GM23338 (cell line): Measurements from ENCODE around the gene ARHGEF37. TPM values are rescaled to one million over a fixed set of nuclear protein-coding genes. Genes with fewer than 3 reads are reported as not detected.

Experiments
- ATAC-seq: fragments of 200-7000 bp; cut with Tn5 transposase; 3 replicates; pipeline ENCODE4 v1.9.1; 2020
- DNase-seq: peaks from one replicate; pipeline ENCODE4 v3.0.0-alpha.2; 2015; ENCODE audit warnings: low spot score
- H2AFZ ChIP-seq: fragments of 200-600 bp; sonication (generic); 2 replicates; pipeline ENCODE4 v1.8.0; 2016; ENCODE audit warnings: antibody characterized with exemption, mild to moderate bottlenecking, moderate library complexity
- H3F3A ChIP-seq: fragments of 200-600 bp; sonication (generic); replicated peaks from 2 replicates; pipeline ENCODE4 v1.8.0; 2017; ENCODE audit warnings: antibody characterized with exemption, mixed run types, low read depth
- H3K27ac ChIP-seq: fragments of 200-600 bp; sonication (generic); 2 replicates; pipeline ENCODE4 v1.6.1; 2016; ENCODE audit warnings: low read depth
- H3K27me3 ChIP-seq: fragments of 200-600 bp; sonication (generic); 2 replicates; pipeline ENCODE4 v1.8.0; 2016; ENCODE audit warnings: mild to moderate bottlenecking, mixed run types, moderate library complexity; ENCODE audit not compliant: insufficient read depth
- H3K36me3 ChIP-seq: fragments of 200-600 bp; sonication (generic); 2 replicates; pipeline ENCODE4 v1.8.0; 2016; ENCODE audit warnings: mild to moderate bottlenecking; ENCODE audit not compliant: insufficient read depth
- H3K4me1 ChIP-seq: fragments of 200-600 bp; sonication (generic); 2 replicates; pipeline ENCODE4 v1.8.0; 2016; ENCODE audit warnings: mild to moderate bottlenecking, moderate library complexity; ENCODE audit not compliant: insufficient read depth
- H3K4me2 ChIP-seq: fragments of 200-600 bp; sonication (generic); 2 replicates; pipeline ENCODE4 v1.7.1; 2017; ENCODE audit warnings: mixed run types
- H3K4me3 ChIP-seq: fragments of 200-600 bp; sonication (generic); 2 replicates; pipeline ENCODE4 v1.6.1; 2016; ENCODE audit warnings: mixed run types
- H3K79me2 ChIP-seq: fragments of 200-600 bp; sonication (generic); replicated peaks from 2 replicates; pipeline ENCODE4 v1.8.0; 2017; ENCODE audit warnings: mild to moderate bottlenecking; ENCODE audit not compliant: insufficient read depth
- H3K9me2 ChIP-seq: fragments of 200-600 bp; sonication (generic); 2 replicates; pipeline ENCODE4 v1.8.0; 2017; ENCODE audit not compliant: insufficient read depth
- H4K20me1 ChIP-seq: fragments of 200-600 bp; sonication (generic); replicated peaks from 2 replicates; pipeline ENCODE4 v1.8.0; 2017; ENCODE audit warnings: mild to moderate bottlenecking; ENCODE audit not compliant: insufficient read depth
- H3K27ac Mint-ChIP-seq: 2 replicates; pipeline ENCODE4 v1.8.0; 2020; ENCODE audit warnings: inconsistent platforms, mild to moderate bottlenecking, moderate library complexity, mixed read lengths
- H3K27me3 Mint-ChIP-seq: 3 replicates; pipeline ENCODE4 v1.8.0; 2022; ENCODE audit warnings: low read depth, mild to moderate bottlenecking, moderate library complexity, mixed read lengths, inconsistent platforms; ENCODE audit not compliant: insufficient read depth, poor library complexity
- H3K36me3 Mint-ChIP-seq: 3 replicates; pipeline ENCODE4 v1.8.0; 2021; ENCODE audit warnings: low read depth, mild to moderate bottlenecking, inconsistent platforms, moderate library complexity, mixed read lengths
- H3K4me1 Mint-ChIP-seq: 3 replicates; pipeline ENCODE4 v1.8.0; 2020; ENCODE audit warnings: mild to moderate bottlenecking, inconsistent platforms, mixed read lengths
- H3K4me3 Mint-ChIP-seq: 3 replicates; pipeline ENCODE4 v1.8.0; 2021; ENCODE audit warnings: moderate library complexity, mild to moderate bottlenecking, inconsistent platforms, mixed read lengths
- H3K9me3 Mint-ChIP-seq: 3 replicates; pipeline ENCODE4 v1.8.0; 2020; ENCODE audit warnings: moderate library complexity, mild to moderate bottlenecking, inconsistent platforms, mixed read lengths
- CREB1 ChIP-seq: fragments of 250-450 bp; sonication (Bioruptor Pico); IDR thresholded peaks from 2 replicates; pipeline ENCODE4 v1.5.0; 2020; ENCODE audit warnings: low read depth, mild to moderate bottlenecking, moderate library complexity
- ETS1 ChIP-seq: IDR thresholded peaks from 2 replicates; pipeline ENCODE4 v1.6.1; 2016; ENCODE audit warnings: antibody characterized with exemption
- EZH2 ChIP-seq: fragments of 200-600 bp; sonication (generic); IDR thresholded peaks from one replicate; pipeline ENCODE4 v1.8.0; 2017; ENCODE audit warnings: antibody characterized with exemption, mild to moderate bottlenecking, low read depth; ENCODE audit not compliant: unreplicated experiment
- NANOG ChIP-seq: IDR thresholded peaks from 2 replicates; pipeline ENCODE4 v1.6.1; 2016; ENCODE audit warnings: antibody characterized with exemption, borderline replicate concordance
- POLR2AphosphoS5 ChIP-seq: IDR thresholded peaks from 2 replicates; pipeline ENCODE4 v1.6.1; 2016; ENCODE audit warnings: antibody characterized with exemption, low read depth
- REST ChIP-seq: IDR thresholded peaks from one replicate; pipeline ENCODE4 v1.6.1; 2018; ENCODE audit warnings: antibody characterized with exemption; ENCODE audit not compliant: unreplicated experiment
- STAT1 ChIP-seq: IDR thresholded peaks from one replicate; pipeline ENCODE4 v1.6.1; 2016; ENCODE audit warnings: antibody characterized with exemption; ENCODE audit not compliant: unreplicated experiment
- ZNF114 ChIP-seq: fragments of 250-450 bp; sonication (Bioruptor Pico); IDR thresholded peaks from 2 replicates; pipeline ENCODE4 v1.5.0; 2020; ENCODE audit warnings: mild to moderate bottlenecking, moderate library complexity
- ZNF331 ChIP-seq: fragments of 250-450 bp; sonication (Bioruptor Pico); IDR thresholded peaks from 2 replicates; pipeline ENCODE4 v1.5.0; 2020; ENCODE audit warnings: low read depth, mild to moderate bottlenecking, moderate library complexity
- ZNF462 ChIP-seq: fragments of 250-450 bp; sonication (Bioruptor Pico); IDR thresholded peaks from 2 replicates; pipeline ENCODE4 v1.5.0; 2020; ENCODE audit warnings: mild to moderate bottlenecking, moderate library complexity
- polyA plus RNA-seq: library from polyadenylated mRNA; unstranded; fragments of >200 nt; fragmentation: Nextera tagmentation; extraction: Ambion mirVana; gene quantifications from 2 replicates; pipeline ENCODE4 v1.2.1, GENCODE V29; 2016
- total RNA-seq: library from RNA; depleted of rRNA; stranded (reverse); fragments of >200 nt; shearing (Covaris generic); gene quantifications from 2 replicates; pipeline ENCODE4 v1.2.3, GENCODE V29; 2014

The ARHGEF37 gene
- total and polyA plus RNA-seq, 2 experiments from 2014 or later: 0.14 to 0.79 TPM

- H3K27ac ChIP-seq: no peak overlapping the region
- peaks cover 30% of the 10 kb centered on the region for H3K27me3 ChIP-seq
- peaks cover 8% of the 10 kb centered on the region for H3K4me1 ChIP-seq
- no peaks in the 10 kb centered on the region for H3K9me2 ChIP-seq
- H3K4me3 ChIP-seq: peak overlapping the region; percentile 68
- Mint-ChIP-seq H3K27ac (no peak overlapping the region), H3K4me3 (peak overlapping the region; percentile 73), H3K27me3 (peaks cover 21% of the 10 kb centered on the region), H3K9me3 (no peaks in the 10 kb centered on the region), H3K4me1 (peaks cover 9% of the 10 kb centered on the region), H3K36me3 (no peaks in the 10 kb centered on the region)
- ATAC-seq (peak; percentile 47), DNase-seq (no peak)
- H4K20me1 ChIP-seq: no peaks in the 10 kb centered on the region
- TF ChIP-seq EZH2 (peak; percentile 56), CREB1 (no peak)
- peak overlapping the region; percentile 100 for H2AFZ ChIP-seq
- no peaks in the 10 kb centered on the region for H3K36me3 ChIP-seq
- peak overlapping the region; percentile 78 for H3K4me2 ChIP-seq
- no peaks in the 10 kb centered on the region for H3K79me2 ChIP-seq
- H3F3A ChIP-seq: peaks cover 6% of the 10 kb centered on the region
Measured at GRCh38 chr5:149580808-149581191, 498 bp upstream of the ARHGEF37 start.

- Histone ChIP-seq H3K4me3 (peak overlapping the region; percentile 68), H3K4me1 (peaks cover 8% of the 10 kb centered on the region), H3K36me3 (no peaks in the 10 kb centered on the region), H3K79me2 (no peaks in the 10 kb centered on the region), H3K27ac (no peak overlapping the region), H3F3A (peaks cover 6% of the 10 kb centered on the region), H2AFZ (peak overlapping the region; percentile 100), H3K9me2 (no peaks in the 10 kb centered on the region), H4K20me1 (no peaks in the 10 kb centered on the region), H3K27me3 (peaks cover 30% of the 10 kb centered on the region), H3K4me2 (peak overlapping the region; percentile 78)
- H3K4me3 Mint-ChIP-seq: peak overlapping the region; percentile 76
- peaks cover 21% of the 10 kb centered on the region for H3K27me3 Mint-ChIP-seq
- no peak overlapping the region for H3K27ac Mint-ChIP-seq
- H3K9me3 Mint-ChIP-seq: no peaks in the 10 kb centered on the region
- peaks cover 9% of the 10 kb centered on the region for H3K4me1 Mint-ChIP-seq
- H3K36me3 Mint-ChIP-seq: no peaks in the 10 kb centered on the region
- DNase-seq (peak; percentile 66), ATAC-seq (peak; percentile 77)
- no peak for TF ChIP-seq EZH2
- no peak for TF ChIP-seq POLR2AphosphoS5
- no peak for TF ChIP-seq ETS1
- TF ChIP-seq REST: no peak
- TF ChIP-seq NANOG: no peak
- no peak for TF ChIP-seq ZNF331 (CRISPR knock-in tag)
- no peak for TF ChIP-seq ZNF114
- no peak for TF ChIP-seq CREB1
- no peak for TF ChIP-seq ZNF462 (CRISPR knock-in tag)
- no peak for TF ChIP-seq STAT1
Measured at GRCh38 chr5:149581931-149582768, 852 bp downstream of the ARHGEF37 start.
